Activated T-cell treated with anti-CD3 and anti-CD28 coated beads for 48 hours (primary cell): ENCODE results near the gene ABHD4.
"Not testable (repeated sequence)": the region's sequence is repeated elsewhere in the genome, so short reads cannot be mapped to it uniquely, and the experiment has no call there.

Experiments used
- DNase-seq: peaks from one replicate; pipeline ENCODE4 v3.0.0-alpha.2; 2020; ENCODE audit warnings: low read depth

ABHD4 gene

GRCh38 chr14:22627506-22628263 is 29.6 kb downstream of the ABHD4 start:
- no peak for DNase-seq

- no peak for DNase-seq
These were observed 31.3 kb downstream of the ABHD4 start for GRCh38 chr14:22629361-22629760.

- DNase-seq, result no peak
These were observed 32.0 kb downstream of the ABHD4 start for GRCh38 chr14:22630066-22630465.

GRCh38 chr14:22630486-22630885 is 32.4 kb downstream of the ABHD4 start:
- no peak for DNase-seq

GRCh38 chr14:22634233-22634900 is 36.3 kb downstream of the ABHD4 start:
- DNase-seq, result no peak

GRCh38 chr14:22635980-22636379 is 37.9 kb downstream of the ABHD4 start:
- not testable (repeated sequence) for DNase-seq

- DNase-seq, result no peak
These were observed 42.1 kb downstream of the ABHD4 start for GRCh38 chr14:22640192-22640591.

- no peak for DNase-seq
These were observed 43.7 kb downstream of the ABHD4 start for GRCh38 chr14:22641846-22642245.

- no peak for DNase-seq
These were observed 46.2 kb downstream of the ABHD4 start, which contains the start of gene OR6J1 for GRCh38 chr14:22644305-22644635. TSS of gene OR6J1 (minus strand) at chr14:22644352. CDS start at chr14:22634811, 9,541 bp downstream.

GRCh38 chr14:22646570-22647254 is 48.6 kb downstream of the ABHD4 start:
- no peak for DNase-seq

- no peak for DNase-seq
These were observed 50.4 kb downstream of the ABHD4 start for GRCh38 chr14:22648506-22648905.

- no peak for DNase-seq
These were observed 52.1 kb downstream of the ABHD4 start for GRCh38 chr14:22650046-22650739.

- DNase-seq, result no peak
These were observed 52.9 kb downstream of the ABHD4 start for GRCh38 chr14:22650960-22651521.

- no peak for DNase-seq
These were observed 53.5 kb downstream of the ABHD4 start for GRCh38 chr14:22651586-22651985.

GRCh38 chr14:22653012-22653621 is 55.0 kb downstream of the ABHD4 start:
- peak; percentile 40 for DNase-seq

- no peak for DNase-seq
These were observed 58.1 kb downstream of the ABHD4 start for GRCh38 chr14:22656226-22656625.

GRCh38 chr14:22656945-22657731 is 59.0 kb downstream of the ABHD4 start:
- no peak for DNase-seq

GRCh38 chr14:22657861-22658260 is 59.8 kb downstream of the ABHD4 start:
- DNase-seq, result no peak

- no peak for DNase-seq
These were observed 60.8 kb downstream of the ABHD4 start for GRCh38 chr14:22658946-22659345.

- DNase-seq, result no peak
These were observed 62.6 kb downstream of the ABHD4 start for GRCh38 chr14:22660654-22661053.
